ENCODE measurements around the gene TSC1.

- TF ChIP-seq CTCF (IDR thresholded peaks at IDR 0.05) (no peak), POLR2A (IDR thresholded peaks at IDR 0.05) (no peak)
Observed at GRCh38 chr9:132927704-132928103, 16.7 kb downstream of the TSC1 start.

All from Peyer's patch (tissue), 4 donors.